ENCODE measurements around the gene ELL. TPM values are rescaled to one million over a fixed set of nuclear protein-coding genes. Genes with fewer than 3 reads are reported as not detected.

Gene ELL
- total RNA-seq, 1 donor from 2014 or later = 8.4 TPM

GRCh38 chr19:18496167-18496979, 25.5 kb downstream of the ELL start:
- no peak for ATAC-seq
- intact Hi-C loops (cut with DNase I) = no loop called here
- DNase-seq (ENCODE audit: missing footprints) = peak; percentile 73

GRCh38 chr19:18495204-18495911, 26.5 kb downstream of the ELL start:
- intact Hi-C loops (cut with DNase I) = no loop called here
- peak; percentile 0 for DNase-seq (ENCODE audit: missing footprints)
- ATAC-seq = no peak

GRCh38 chr19:18494267-18494607, 27.6 kb downstream of the ELL start:
- DNase-seq (ENCODE audit: missing footprints) (peak; percentile 54), ATAC-seq (no peak)
- intact Hi-C loops (cut with DNase I) = no loop called here

- ATAC-seq (peak; percentile 23), DNase-seq (ENCODE audit: missing footprints) (peak; percentile 63)
- intact Hi-C loops (cut with DNase I) = loop anchor here (2.0 kb wide), 1 partner anchor 27 kb away; no protein-coding TSS in a partner anchor
Observed at GRCh38 chr19:18493440-18494266, 28.2 kb downstream of the ELL start.

- intact Hi-C loops (cut with DNase I) = loop anchor here (2.0 kb wide), 1 partner anchor 29 kb away; no protein-coding TSS in a partner anchor
- no peak for ATAC-seq
- DNase-seq (ENCODE audit: missing footprints) = peak; percentile 55
Observed at GRCh38 chr19:18491995-18492953, 29.6 kb downstream of the ELL start.

GRCh38 chr19:18490728-18491127, 31.1 kb downstream of the ELL start:
- ATAC-seq = no peak
- DNase-seq (ENCODE audit: missing footprints) = peak; percentile 39
- intact Hi-C loops (cut with DNase I) = no loop called here

GRCh38 chr19:18489627-18490184, 32.2 kb downstream of the ELL start:
- intact Hi-C loops (cut with DNase I) = no loop called here
- ATAC-seq = no peak
- peak; percentile 48 for DNase-seq (ENCODE audit: missing footprints)

- intact Hi-C loops (cut with DNase I) = no loop called here
- ATAC-seq (no peak), DNase-seq (ENCODE audit: missing footprints) (peak; percentile 58)
Observed at GRCh38 chr19:18488838-18489626, 32.8 kb downstream of the ELL start.

- DNase-seq (ENCODE audit: missing footprints) (peak; percentile 66), ATAC-seq (no peak)
Observed at GRCh38 chr19:18488403-18488723, 33.5 kb downstream of the ELL start.

GRCh38 chr19:18487576-18488402, 34.1 kb downstream of the ELL start:
- no peak for ATAC-seq
- intact Hi-C loops (cut with DNase I) = no loop called here
- peak; percentile 37 for DNase-seq (ENCODE audit: missing footprints)

More at GRCh38 chr19:18488403-18488723, 33.5 kb downstream of the ELL start:
- intact Hi-C loops (cut with DNase I) = no loop called here

- DNase-seq (ENCODE audit: missing footprints) (peak; percentile 28), ATAC-seq (no peak)
- intact Hi-C loops (cut with DNase I) = no loop called here
Observed at GRCh38 chr19:18486746-18487145, 35.1 kb downstream of the ELL start.

GRCh38 chr19:18484992-18485391, 36.9 kb downstream of the ELL start:
- DNase-seq (ENCODE audit: missing footprints) = no peak
- intact Hi-C loops (cut with DNase I) = no loop called here
- no peak for ATAC-seq

- ATAC-seq = no peak
- DNase-seq (ENCODE audit: missing footprints) = no peak
- intact Hi-C loops (cut with DNase I) = no loop called here
Observed at GRCh38 chr19:18483119-18483890, 38.6 kb downstream of the ELL start.

GRCh38 chr19:18481505-18482222, 40.2 kb downstream of the ELL start:
- DNase-seq (ENCODE audit: missing footprints) (no peak), ATAC-seq (no peak)
- intact Hi-C loops (cut with DNase I) = no loop called here

GRCh38 chr19:18480006-18480691, 41.7 kb downstream of the ELL start:
- intact Hi-C loops (cut with DNase I) = no loop called here
- DNase-seq (ENCODE audit: missing footprints) (peak; percentile 89), ATAC-seq (peak; percentile 70)

Measured in Right ventricle myocardium inferior (tissue), 1 donor.